Measurements from ENCODE around the gene WDR5.

WDR5 gene

GRCh38 chr9:134158753-134159392, 23.0 kb downstream of the WDR5 start:
- no peak for DNase-seq (ENCODE audit: low spot score)

- no peak for DNase-seq (ENCODE audit: low spot score)
Observed at GRCh38 chr9:134159566-134160245, 23.8 kb downstream of the WDR5 start.

GRCh38 chr9:134161647-134162046, 25.8 kb downstream of the WDR5 start:
- no peak for DNase-seq (ENCODE audit: low spot score)

GRCh38 chr9:134162212-134162775, 26.4 kb downstream of the WDR5 start:
- no peak for DNase-seq (ENCODE audit: low spot score)

GRCh38 chr9:134162926-134163370, 27.1 kb downstream of the WDR5 start:
- DNase-seq (ENCODE audit: low spot score), result no peak

GRCh38 chr9:134163371-134164196, 27.7 kb downstream of the WDR5 start:
- peak; percentile 50 for DNase-seq (ENCODE audit: low spot score)

- DNase-seq (ENCODE audit: low spot score), result no peak
Observed at GRCh38 chr9:134164879-134165278, 29.0 kb downstream of the WDR5 start.

GRCh38 chr9:134165357-134166315, 29.8 kb downstream of the WDR5 start:
- DNase-seq (ENCODE audit: low spot score), result no peak

GRCh38 chr9:134166374-134166773, 30.5 kb downstream of the WDR5 start:
- no peak for DNase-seq (ENCODE audit: low spot score)

- no peak for DNase-seq (ENCODE audit: low spot score)
Observed at GRCh38 chr9:134167530-134167931, 31.6 kb downstream of the WDR5 start.

GRCh38 chr9:134168757-134169550, 33.1 kb downstream of the WDR5 start:
- DNase-seq (ENCODE audit: low spot score), result no peak

GRCh38 chr9:134169724-134170401, 34.0 kb downstream of the WDR5 start:
- DNase-seq (ENCODE audit: low spot score), result no peak

- DNase-seq (ENCODE audit: low spot score), result no peak
Observed at GRCh38 chr9:134170532-134171315, 34.8 kb downstream of the WDR5 start.

- peak; percentile 78 for DNase-seq (ENCODE audit: low spot score)
Observed at GRCh38 chr9:134171316-134172197, 35.7 kb downstream of the WDR5 start.

GRCh38 chr9:134172198-134173126, 36.6 kb downstream of the WDR5 start:
- DNase-seq (ENCODE audit: low spot score), result no peak

GRCh38 chr9:134173127-134174072, 37.5 kb downstream of the WDR5 start:
- DNase-seq (ENCODE audit: low spot score), result no peak
